Measurements from ENCODE around the gene CCDC82.

- TF ChIP-seq, protein P1, sequence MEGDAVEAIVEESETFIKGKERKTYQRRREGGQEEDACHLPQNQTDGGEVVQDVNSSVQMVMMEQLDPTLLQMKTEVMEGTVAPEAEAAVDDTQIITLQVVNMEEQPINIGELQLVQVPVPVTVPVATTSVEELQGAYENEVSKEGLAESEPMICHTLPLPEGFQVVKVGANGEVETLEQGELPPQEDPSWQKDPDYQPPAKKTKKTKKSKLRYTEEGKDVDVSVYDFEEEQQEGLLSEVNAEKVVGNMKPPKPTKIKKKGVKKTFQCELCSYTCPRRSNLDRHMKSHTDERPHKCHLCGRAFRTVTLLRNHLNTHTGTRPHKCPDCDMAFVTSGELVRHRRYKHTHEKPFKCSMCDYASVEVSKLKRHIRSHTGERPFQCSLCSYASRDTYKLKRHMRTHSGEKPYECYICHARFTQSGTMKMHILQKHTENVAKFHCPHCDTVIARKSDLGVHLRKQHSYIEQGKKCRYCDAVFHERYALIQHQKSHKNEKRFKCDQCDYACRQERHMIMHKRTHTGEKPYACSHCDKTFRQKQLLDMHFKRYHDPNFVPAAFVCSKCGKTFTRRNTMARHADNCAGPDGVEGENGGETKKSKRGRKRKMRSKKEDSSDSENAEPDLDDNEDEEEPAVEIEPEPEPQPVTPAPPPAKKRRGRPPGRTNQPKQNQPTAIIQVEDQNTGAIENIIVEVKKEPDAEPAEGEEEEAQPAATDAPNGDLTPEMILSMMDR (conservative IDR thresholded peaks at IDR 0.05) = no peak
- no peak for TF ChIP-seq EZH2 (IDR thresholded peaks at IDR 0.05; ENCODE audit: low read depth)
These were observed 78.6 kb downstream of the CCDC82 start for GRCh38 chr11:96311120-96311568.
